ENCODE data around the gene PTRHD1.
"Not testable (repeated sequence)": the region's sequence is repeated elsewhere in the genome, so short reads cannot be mapped to it uniquely, and the experiment has no call there.

The PTRHD1 gene

GRCh38 chr2:24792874-24793760 lies at the start of gene PTRHD1, which contains the start of gene CENPO:
Gene PTRHD1, minus strand, starts transcription at chr2:24793391. Its CDS starts 14 bp downstream, at chr2:24793377.
Gene CENPO, plus strand, starts transcription at chr2:24793425. Its CDS starts 495 bp downstream, at chr2:24793920.
- DNase-seq (ENCODE audit: low spot score): peak; percentile 98
- FAIRE-seq: peak; percentile 70

- FAIRE-seq (no peak), DNase-seq (ENCODE audit: low spot score) (no peak)
Measured at GRCh38 chr2:24842081-24843050, 49.2 kb upstream of the PTRHD1 start.

- FAIRE-seq: no peak
- DNase-seq (ENCODE audit: low spot score): no peak
Measured at GRCh38 chr2:24840962-24841945, 48.1 kb upstream of the PTRHD1 start.

GRCh38 chr2:24840164-24840869 lies 47.1 kb upstream of the PTRHD1 start:
- FAIRE-seq (no peak), DNase-seq (ENCODE audit: low spot score) (no peak)

GRCh38 chr2:24839729-24840128 lies 46.5 kb upstream of the PTRHD1 start:
- no peak for DNase-seq (ENCODE audit: low spot score)
- FAIRE-seq: no peak

- DNase-seq (ENCODE audit: low spot score) (no peak), FAIRE-seq (no peak)
Measured at GRCh38 chr2:24838541-24838940, 45.4 kb upstream of the PTRHD1 start.

GRCh38 chr2:24837996-24838513 lies 44.9 kb upstream of the PTRHD1 start:
- FAIRE-seq (no peak), DNase-seq (ENCODE audit: low spot score) (no peak)

GRCh38 chr2:24836706-24837105 lies 43.5 kb upstream of the PTRHD1 start:
- DNase-seq (ENCODE audit: low spot score) (no peak), FAIRE-seq (peak; percentile 9)

GRCh38 chr2:24836206-24836605 lies 43.0 kb upstream of the PTRHD1 start:
- DNase-seq (ENCODE audit: low spot score) (no peak), FAIRE-seq (no peak)

GRCh38 chr2:24835411-24835810 lies 42.2 kb upstream of the PTRHD1 start:
- FAIRE-seq; DNase-seq (ENCODE audit: low spot score): not testable (repeated sequence)

- DNase-seq (ENCODE audit: low spot score) (no peak), FAIRE-seq (no peak)
Measured at GRCh38 chr2:24834733-24835395, 41.7 kb upstream of the PTRHD1 start.

GRCh38 chr2:24833821-24834732 lies 40.9 kb upstream of the PTRHD1 start:
- DNase-seq (ENCODE audit: low spot score) (no peak), FAIRE-seq (no peak)

- no peak for FAIRE-seq
- DNase-seq (ENCODE audit: low spot score): no peak
Measured at GRCh38 chr2:24832931-24833701, 39.9 kb upstream of the PTRHD1 start.

GRCh38 chr2:24832521-24832920 lies 39.3 kb upstream of the PTRHD1 start:
- no peak for FAIRE-seq

GRCh38 chr2:24832073-24832461 lies 38.9 kb upstream of the PTRHD1 start:
- no peak for FAIRE-seq
- DNase-seq (ENCODE audit: low spot score): no peak

More at GRCh38 chr2:24832521-24832920, 39.3 kb upstream of the PTRHD1 start:
- DNase-seq (ENCODE audit: low spot score): no peak

- DNase-seq (ENCODE audit: low spot score) (no peak), FAIRE-seq (no peak)
Measured at GRCh38 chr2:24831221-24832072, 38.3 kb upstream of the PTRHD1 start.

All from urothelium cell line (cell line).